ENCODE measurements around the gene RTP1.
"Not testable (repeated sequence)": the region's sequence is repeated elsewhere in the genome, so short reads cannot be mapped to it uniquely, and the experiment has no call there.

The RTP1 gene

GRCh38 chr3:187230011-187230410, 32.7 kb downstream of the RTP1 start:
- no peak overlapping the region for H3K4me3 ChIP-seq (ENCODE audit: low read depth, low read length)
- DNase-seq (ENCODE audit: low read depth), result no peak

- H3K4me3 ChIP-seq (ENCODE audit: low read depth, low read length), result no peak overlapping the region
- DNase-seq (ENCODE audit: low read depth), result no peak
Observed at GRCh38 chr3:187236962-187237361, 39.7 kb downstream of the RTP1 start.

- no peak overlapping the region for H3K4me3 ChIP-seq (ENCODE audit: low read depth, low read length)
Observed at GRCh38 chr3:187237741-187238140, 40.5 kb downstream of the RTP1 start.

GRCh38 chr3:187238239-187238638, 41.0 kb downstream of the RTP1 start:
- DNase-seq (ENCODE audit: low read depth), result no peak
- no peak overlapping the region for H3K4me3 ChIP-seq (ENCODE audit: low read depth, low read length)

More at GRCh38 chr3:187237741-187238140, 40.5 kb downstream of the RTP1 start:
- no peak for DNase-seq (ENCODE audit: low read depth)

GRCh38 chr3:187238835-187239234, 41.5 kb downstream of the RTP1 start:
- not testable (repeated sequence) for DNase-seq (ENCODE audit: low read depth); H3K4me3 ChIP-seq (ENCODE audit: low read depth, low read length)

- DNase-seq (ENCODE audit: low read depth), result no peak
- no peak overlapping the region for H3K4me3 ChIP-seq (ENCODE audit: low read depth, low read length)
Observed at GRCh38 chr3:187242435-187242834, 45.1 kb downstream of the RTP1 start.

GRCh38 chr3:187242900-187243299, 45.6 kb downstream of the RTP1 start:
- no peak for DNase-seq (ENCODE audit: low read depth)
- no peak overlapping the region for H3K4me3 ChIP-seq (ENCODE audit: low read depth, low read length)

- no peak for DNase-seq (ENCODE audit: low read depth)
- H3K4me3 ChIP-seq (ENCODE audit: low read depth, low read length), result no peak overlapping the region
Observed at GRCh38 chr3:187243933-187244524, 46.7 kb downstream of the RTP1 start.

GRCh38 chr3:187247398-187247797, 50.1 kb downstream of the RTP1 start:
- no peak for DNase-seq (ENCODE audit: low read depth)
- no peak overlapping the region for H3K4me3 ChIP-seq (ENCODE audit: low read depth, low read length)
